Activated gamma-delta T cell treated with Interleukin-2 at 50 U/mL for 16 hours (primary cell): ENCODE data around the gene DACH1.

ENCODE experiments used
- DNase-seq: peaks from one replicate; pipeline ENCODE4 v3.0.0-alpha.2; 2020

The DACH1 gene

DNA sequence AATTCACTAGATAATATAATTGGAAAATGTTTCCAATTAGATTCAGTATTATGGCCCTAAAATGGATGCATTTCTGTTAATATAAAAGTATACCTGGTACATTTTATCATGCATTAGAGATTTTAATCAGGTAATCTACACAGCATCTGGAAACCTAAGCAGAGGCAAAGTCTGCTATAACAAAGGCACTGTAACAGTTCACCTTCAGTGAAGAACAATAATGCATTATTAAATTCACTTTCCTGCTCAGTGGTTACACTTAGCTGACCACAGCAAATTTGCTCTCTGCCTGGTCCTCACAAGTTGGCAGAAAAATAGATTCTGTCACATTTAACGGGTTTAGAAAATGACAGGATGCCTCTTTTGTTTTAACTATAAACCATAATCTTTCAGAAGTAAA lies 326.9 kb downstream of the DACH1 start:
- no peak for DNase-seq

DNA sequence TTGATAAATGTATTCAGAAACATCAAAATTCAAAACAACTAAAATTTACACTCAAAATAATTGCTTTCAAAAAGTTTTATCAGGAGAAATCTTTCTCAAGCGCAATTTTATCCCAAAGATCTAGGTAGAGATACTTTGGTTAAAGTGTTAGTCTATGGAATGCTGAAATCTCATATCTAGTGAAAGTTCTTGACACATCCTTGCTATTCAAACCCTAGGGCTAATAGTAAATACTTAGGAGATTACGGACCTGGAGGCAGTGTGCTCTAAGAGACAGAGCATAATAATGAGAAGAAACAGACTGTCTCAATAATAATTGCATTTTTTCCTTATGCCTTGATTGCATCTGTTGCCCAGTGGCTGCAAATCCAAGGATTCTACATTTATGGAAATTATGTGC lies 330.8 kb downstream of the DACH1 start:
- DNase-seq, result no peak

DNA sequence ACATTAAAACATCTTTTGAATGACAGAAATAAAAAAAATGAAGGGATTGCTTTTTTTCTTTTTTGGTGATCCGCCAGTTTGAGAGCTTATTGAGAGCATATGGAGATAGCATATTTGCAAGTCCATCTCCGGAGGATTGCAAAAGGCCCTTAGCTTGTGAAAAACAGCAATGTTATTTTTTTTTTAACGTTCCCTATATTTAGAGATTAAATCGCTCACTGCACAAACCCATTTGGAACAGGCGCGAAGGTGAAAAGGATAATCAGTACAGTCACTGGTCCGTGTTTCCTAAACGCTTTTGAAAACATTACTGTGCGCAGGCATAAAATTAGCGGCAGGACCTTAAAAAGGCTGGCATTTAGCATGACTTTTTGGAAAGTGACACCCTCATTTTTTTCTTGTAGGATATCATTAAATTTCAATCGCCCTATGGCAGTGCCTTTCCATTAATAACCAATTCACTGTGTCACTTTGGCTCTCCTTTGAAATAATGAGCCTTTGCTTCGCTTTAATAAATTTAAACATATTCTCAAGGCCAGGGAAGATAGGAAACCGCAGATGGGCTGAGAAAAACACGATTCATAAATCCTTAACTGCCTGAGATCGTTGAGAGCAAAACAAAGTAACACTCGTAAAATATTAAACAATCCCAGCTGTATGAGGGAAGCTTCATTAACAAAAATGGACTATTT lies 342.2 kb downstream of the DACH1 start:
- no peak for DNase-seq

DNA sequence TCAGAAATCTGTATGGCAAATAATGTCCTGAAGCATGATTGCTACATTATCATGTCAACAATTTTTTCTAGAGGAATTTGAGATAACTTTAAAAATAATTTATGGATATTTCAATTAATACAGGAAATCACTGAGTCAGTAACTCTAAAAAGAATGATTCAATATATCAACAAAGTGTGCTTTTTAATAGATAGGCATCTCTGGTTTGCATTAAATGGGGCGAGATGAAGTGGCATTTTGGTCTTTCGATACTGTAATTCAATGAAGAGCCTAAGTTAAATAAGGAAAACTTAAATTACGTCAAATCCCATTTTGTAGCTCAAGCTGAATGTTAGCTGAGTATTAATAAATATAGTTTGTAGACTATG lies 342.8 kb downstream of the DACH1 start:
- DNase-seq, result no peak

DNA sequence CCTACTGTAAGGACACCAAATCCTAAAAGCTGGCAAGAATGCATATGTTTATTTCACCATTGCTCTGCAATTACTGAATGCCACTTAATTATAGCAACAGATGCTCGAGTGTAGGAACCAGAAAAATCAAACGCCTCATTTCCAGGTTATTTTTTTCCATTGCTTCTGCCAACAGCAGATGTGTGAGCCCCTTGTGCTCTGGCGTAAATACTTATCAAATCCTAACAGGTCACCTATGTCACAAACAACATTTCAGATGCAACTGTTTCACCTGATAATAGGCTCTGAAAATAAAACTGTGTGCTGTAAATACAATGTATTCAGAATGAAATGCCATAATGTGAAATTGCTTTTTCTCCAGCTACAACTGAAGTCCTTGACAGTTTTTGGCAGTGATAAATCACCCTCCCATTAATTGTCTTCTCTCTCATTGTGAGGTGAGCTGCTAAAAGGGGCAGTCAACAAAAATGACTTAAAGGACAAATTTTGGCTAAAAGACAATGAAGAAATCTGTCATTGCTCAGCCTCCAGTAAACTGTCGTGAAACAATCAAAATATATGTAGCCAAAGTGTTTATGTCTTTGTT lies 344.0 kb downstream of the DACH1 start:
- no peak for DNase-seq

DNA sequence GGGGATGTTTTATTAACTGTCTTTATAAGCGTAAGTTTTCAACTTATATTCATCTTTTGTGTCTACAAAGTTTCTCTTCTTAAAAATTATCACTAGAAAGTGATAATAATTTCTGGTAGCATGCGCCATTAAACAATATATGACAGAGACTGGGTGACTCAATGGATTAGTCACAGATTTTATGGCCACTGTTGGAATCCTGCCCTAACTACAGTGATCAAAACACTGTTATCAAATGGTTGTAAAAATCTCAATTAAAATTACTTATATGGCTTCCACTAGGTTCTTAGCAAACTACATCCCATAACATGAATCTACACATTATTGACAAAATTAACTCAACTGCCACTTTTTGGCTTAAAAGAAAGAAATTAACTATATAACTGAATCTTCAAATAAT lies 350.0 kb downstream of the DACH1 start:
- no peak for DNase-seq

DNA sequence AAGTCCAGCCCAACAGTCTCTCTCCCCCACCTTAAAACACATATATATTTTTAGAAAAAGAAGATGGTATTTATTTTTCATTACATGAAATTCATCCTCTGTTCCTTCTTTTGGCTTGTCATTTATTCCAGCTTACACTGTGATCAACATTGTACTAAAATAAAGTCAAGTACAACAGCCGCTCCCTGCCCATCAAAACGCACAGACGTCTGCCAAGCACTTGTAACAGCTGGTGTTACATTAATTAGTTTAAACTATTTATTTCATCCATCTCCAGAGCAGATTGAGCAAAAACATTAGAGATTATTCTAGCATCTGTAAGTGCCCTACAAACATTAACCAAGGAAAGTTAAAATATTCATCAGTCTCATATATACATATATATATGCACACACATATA lies 350.5 kb downstream of the DACH1 start:
- no peak for DNase-seq

DNA sequence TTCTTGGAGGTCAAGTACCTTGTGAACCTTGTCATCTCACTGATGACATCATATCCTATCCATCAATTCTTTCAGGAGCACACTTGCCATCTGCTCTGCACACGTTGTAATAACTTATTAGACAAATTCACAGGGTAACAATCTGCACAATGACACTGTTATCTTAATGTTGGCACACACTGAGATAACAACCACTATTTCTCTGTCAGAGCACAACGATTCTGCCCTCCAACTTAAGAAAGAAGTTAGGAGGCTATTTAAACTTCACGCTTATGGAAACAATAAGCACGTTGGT lies 351.3 kb downstream of the DACH1 start:
- no peak for DNase-seq

DNA sequence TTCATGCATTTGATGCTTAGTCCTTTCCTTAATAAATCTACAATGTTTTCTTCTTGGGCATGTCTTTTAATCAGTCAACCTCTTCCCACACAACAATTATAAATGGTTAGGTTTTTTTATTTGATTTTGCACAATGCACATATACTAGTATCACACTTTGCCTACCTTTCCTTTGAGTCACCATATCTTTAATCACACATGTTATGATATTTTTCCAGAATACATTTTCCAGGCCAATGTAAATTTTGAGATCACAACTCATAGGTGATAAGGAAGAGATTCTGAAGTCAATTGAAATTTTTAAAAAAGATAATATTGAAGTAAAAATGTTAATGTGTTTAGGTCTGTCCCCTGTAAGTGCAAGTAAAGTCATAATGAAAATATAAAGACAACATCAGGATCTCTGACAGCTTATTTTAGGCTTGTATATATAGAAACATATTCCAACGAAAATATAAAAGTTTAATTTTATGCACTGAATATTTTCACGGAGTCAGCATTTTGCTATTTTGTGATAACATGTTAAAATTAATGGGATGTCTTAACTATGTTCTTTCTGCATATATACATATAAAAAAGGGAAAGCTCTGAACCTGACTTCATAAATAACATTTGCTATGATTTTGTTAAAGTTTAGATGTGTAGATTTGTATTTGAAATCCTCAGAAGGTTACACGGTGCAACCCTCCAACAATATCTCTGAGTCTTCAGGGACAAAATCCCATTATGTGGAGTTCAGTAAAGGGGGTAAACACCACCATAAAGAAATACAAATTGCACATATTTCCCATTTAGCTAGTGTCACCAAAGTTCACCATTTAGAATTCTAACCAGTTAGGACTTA lies 351.9 kb downstream of the DACH1 start:
- no peak for DNase-seq

DNA sequence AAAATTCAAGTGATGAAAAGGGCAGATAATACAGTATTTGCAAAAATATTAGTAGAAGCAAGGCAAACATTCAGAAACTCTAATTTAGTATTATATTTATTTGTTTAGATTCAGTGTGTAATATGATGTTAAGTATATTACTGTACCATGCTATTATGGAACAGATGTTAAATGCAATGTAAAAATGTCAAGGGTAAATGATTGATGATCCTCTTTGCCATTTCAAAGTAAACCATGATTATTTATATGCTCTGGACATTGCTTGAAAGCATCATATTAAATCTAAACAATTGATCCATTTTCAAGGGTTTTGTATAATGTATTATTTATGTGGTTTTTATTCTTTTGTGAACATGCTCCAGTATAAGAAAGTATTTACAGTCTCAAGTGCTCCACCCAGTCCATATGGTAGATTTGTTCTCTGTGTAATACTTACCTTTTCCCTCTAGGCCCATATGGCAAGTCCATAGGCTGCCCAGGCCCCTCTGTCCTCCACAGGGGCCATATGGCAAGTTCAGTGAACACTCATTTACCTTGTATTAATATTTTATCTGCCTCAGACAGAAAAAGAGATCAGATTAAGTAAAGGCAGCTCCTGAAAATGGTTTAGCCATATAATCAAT lies 353.5 kb downstream of the DACH1 start:
- no peak for DNase-seq

DNA sequence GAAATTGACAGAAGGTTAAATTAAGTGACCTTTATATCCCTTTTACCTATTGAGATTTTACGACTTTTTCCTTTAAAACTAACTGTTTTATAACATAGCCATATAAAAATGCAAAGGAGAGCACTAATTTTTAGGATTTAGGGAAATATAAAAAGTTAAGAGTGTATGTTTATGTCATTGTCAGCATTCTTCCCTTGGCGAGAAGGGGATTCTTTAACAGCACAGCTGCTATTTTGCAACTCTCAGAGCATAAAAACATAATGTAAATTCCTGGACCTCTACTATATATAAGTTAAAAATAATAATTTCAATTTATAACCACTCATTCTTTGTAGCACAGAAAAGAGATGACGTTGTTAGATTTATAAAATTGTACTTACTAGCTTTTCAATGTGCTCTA lies 363.2 kb downstream of the DACH1 start:
- no peak for DNase-seq

DNA sequence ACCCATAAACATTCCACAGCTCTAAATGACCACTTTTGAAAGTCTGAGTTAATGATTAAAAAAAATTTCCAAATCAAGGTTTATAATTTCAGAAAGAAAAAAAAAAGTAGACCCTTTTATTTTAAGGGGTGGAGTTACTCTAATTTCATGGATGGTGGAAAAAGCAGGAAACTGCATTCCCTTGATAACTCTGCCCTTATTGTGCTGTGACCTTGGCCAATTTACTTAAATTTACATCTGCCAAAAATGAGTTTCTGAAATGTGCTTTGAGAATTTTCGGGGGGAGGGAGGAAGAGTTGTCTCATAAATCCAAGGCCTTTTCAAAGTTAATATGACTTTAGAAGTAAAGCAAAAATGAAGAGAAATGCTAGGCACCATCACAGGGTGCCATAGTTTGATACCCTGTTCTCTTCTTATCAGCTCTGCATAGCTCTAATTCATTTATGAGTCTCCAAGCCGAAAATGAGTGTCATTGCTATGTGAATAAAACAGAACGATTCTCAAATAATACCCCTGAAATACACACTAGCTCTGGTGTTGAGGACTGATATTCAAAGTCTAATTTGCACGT lies 367.0 kb downstream of the DACH1 start:
- DNase-seq, result no peak

DNA sequence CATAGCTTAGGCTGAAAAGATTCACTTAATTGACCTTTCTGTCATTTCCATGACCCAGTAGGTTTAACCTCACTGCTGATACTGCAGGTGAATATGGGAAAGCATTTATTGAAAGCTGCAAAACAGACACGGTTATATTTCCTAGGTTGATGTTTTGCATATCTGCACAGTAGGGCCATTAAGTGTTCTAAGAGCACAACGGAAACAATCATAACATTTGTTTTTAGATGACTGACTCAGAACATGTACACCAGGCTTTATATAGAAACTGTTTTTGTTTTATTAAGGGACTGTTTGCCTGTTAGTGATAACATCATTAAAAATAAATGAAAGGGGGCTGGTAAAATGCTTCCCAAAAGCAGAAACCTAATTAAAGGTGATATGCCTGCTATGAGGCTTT lies 367.8 kb downstream of the DACH1 start:
- no peak for DNase-seq

DNA sequence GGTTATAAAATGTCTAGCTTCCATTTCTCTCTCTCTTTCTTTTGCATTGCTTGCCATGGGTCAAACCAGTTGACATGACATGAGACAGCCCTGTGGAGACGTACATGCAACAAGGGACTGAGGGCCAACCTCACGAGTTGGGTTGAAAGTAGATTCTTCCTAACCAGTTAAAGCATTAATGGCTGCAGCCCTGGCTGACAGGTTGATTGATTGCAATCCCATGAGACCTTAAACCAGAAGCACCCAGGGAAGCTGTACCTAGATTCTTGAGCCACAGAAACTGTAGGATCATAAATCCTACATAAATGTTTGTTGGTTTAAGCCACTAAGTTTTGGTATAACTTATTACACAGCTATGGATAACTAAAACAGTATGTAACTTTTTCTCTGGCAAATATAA lies 373.8 kb downstream of the DACH1 start:
- no peak for DNase-seq

DNA sequence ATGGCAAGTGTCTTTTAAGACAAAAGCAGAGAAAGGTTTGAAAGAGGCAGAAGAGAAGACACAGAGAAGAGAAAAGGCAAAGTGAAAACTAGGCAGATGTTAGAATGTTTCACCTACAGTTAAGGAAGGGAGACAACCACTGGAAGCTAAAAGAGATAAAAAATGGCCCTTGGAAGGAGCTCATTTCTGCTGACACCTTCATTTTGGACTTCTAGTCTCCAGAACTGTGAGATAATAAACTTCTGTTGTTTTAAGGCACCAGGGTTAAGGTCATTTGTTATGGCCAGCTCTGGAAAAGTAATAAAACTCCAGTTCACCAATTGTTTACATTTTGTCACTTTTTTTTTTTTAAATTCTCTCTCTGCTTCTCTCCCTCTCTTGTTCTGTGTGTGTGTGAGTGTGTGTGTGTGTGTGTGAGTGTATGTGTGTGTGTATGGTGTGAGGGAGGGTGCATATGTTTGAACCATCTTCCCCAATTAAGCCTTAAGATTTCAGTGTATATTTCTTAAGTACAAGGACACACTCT lies 374.6 kb downstream of the DACH1 start:
- no peak for DNase-seq

DNA sequence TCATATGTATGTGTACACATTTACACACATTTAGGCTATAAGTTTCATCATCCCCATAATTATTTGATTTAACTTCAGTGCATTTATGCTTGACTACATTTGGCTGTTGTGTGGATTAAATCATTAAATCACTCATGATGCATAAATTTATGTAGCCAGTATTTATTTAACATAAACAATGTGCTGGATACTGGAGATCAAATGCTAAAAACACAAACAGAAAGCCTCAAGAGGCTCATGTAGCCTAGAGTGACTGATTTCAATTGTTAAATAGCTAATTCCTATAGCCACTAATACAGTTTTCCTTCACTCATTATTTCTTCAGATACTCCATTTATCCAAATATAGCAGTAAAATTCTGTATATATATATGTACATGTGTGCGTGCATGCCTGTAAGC lies 376.0 kb downstream of the DACH1 start:
- no peak for DNase-seq

DNA sequence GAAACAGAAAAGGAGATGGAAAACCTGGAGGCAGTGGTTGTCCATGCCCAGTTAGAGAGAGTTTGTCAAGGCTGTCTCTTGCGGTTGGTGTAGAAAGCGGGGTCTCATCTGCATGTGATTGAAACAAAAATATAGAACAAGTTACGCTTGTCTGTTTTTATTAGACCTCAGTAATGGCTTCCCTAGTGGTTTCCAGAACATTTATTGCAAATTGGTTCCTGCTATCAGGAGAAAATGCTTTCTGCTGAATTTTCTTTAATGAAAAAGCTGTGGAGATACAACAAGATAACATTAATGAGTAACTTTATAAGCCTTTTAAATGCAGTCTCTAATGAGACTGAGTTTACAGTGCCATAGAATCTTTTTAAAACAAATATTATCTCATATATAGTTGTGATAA lies 378.0 kb downstream of the DACH1 start:
- no peak for DNase-seq

DNA sequence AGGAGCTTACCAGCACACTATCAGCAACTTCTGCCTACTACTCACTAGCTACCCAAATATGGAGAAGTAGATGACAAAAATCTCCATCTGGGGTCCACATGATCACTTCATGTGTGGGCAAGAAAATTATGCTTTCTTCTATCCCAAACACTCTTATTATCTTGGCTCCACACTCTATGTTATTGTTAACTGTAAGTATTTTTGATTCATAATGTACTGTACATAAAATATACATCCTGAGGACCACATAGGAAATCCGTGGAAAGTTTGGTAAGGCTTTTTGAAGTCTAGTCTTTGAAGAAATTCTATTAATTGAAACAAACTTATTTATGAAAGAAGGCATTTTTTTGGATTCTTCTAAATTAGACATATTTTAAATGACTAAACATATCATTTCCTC lies 378.8 kb downstream of the DACH1 start:
- DNase-seq, result no peak

DNA sequence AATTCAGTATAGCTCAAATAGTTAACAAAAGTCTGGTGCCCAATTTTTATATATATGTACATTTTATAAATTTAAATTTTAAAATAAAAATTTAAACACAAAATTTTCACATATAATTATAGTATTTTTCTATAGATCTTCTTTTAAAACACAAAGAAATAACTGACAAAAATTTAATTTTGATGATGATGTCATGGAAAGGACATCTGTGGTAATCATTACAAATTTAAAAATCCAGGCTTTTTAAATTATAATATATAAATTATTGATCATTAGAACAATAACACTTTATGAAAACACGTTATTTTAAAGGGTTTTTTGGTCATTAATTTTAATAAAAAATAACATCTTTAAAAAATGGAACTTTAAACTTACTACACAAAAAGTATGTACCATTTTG lies 381.1 kb downstream of the DACH1 start:
- DNase-seq, result no peak

DNA sequence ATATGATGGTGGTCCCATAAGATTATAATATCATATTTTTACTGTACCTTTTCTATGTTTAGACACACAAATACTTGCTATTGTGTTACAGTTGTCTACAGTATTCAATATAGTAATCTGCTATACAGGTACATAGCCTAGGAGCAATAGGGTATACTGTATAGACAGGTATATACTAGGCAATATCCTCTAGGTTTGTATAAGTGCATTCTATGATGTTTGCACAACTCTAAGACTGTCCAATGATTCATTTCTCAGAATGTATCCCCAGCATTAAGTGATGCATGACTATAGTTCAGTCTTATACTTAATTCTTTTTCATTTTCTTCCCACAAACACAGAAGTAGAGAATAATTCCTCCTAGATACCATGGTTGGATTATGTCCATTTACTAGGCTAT lies 383.3 kb downstream of the DACH1 start:
- no peak for DNase-seq

DNA sequence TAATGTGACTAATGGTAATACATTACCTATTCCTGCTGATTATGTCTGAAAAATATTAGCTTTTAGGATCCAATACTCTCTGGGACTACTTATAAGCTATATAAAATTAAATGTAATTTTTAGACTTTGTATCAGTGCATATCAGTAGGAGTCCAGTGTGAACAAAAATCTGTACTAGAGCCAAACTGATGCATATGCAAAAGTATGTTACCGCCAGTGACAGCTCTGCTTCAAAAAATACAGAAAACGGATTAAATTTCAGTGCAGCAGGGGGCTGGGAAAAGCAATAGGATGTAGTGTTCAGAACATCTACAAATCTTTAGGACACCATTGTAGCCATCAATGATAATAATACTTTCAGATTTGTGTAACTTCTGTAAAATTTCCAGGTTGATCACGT lies 385.5 kb downstream of the DACH1 start:
- no peak for DNase-seq

DNA sequence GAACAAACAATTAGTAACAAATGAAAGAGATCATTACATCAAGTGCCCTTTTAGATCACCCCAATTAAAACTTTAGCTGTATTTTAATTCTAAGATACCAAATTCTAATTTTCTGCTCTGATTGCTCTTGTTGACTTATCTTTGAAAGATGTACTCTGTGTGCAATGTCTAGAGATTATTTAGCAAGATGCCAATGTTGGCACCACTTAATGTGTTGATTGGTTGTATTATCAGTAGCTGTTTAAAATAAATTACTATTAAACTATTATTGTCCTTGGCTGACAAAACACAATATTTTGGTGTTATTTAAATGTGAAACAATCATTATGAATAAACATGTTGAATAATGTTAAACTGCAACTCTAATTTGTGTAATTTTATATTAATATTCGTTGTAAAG lies 386.0 kb downstream of the DACH1 start:
- no peak for DNase-seq

DNA sequence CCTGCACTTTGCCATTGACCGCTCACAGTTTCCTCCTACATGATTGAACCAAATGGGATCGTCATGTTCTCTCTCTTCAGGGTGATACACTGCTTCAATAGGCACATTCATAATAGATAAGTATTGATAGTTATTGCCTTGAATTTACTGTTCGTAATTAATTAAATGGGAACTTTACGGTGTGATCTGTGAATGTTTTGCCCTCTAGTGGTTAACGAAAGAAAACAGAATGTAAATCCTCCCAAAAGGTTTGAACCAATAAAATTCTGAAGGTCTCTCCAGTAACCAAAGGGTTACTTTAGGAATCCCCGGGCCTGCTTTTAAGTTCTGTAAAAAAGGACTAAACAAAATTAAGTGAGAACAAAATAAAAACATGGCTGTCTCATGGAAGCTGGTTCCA lies 389.3 kb downstream of the DACH1 start:
- no peak for DNase-seq

DNA sequence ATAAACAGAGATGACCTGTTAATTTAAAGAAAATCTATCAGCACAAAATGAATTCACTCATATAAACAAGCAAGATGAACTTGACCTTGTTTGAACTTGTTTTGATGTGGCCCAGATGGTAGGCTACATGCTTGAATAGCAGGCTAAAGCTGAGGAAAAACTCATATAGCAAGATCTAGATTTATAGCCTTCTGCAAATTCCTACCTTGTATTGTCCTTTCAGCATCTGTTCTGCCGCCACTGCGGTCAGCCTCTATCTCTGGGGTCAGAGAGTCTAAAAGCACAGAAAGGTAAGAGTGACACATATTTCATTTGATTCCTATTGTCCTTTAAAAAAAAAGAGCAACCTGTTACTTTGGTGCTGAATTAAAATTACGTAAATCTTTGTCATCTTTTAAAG lies 392.1 kb downstream of the DACH1 start:
- no peak for DNase-seq
